IMR-90 (cell line): ENCODE measurements around the gene TNFRSF13B. TPM values are rescaled to one million over a fixed set of nuclear protein-coding genes. Genes with fewer than 3 reads are reported as not detected.

Source experiments
- ATAC-seq: fragments of 200-7000 bp; cut with Tn5 transposase; 2 replicates; pipeline ENCODE4 v1.9.1; 2020; ENCODE audit warnings: low read depth, mild to moderate bottlenecking, moderate library complexity
- BruUV-seq: library from RNA; stranded (reverse); fragments of 400-500 nt; replicated peaks from 2 replicates; lab custom pipeline; 2021; lab: Mats Ljungman, UMichigan
- CTCF ChIA-PET: fragments of 300-600 bp; formaldehyde crosslinking; extraction: SDS; loops from one replicate; lab custom pipeline; 2021; ENCODE audit warnings: antibody characterized with exemption; lab: Yijun Ruan, JAX
- POLR2A ChIA-PET: fragments of 300-600 bp; sonication (Branson Sonifier 250); formaldehyde crosslinking; loops from one replicate; lab custom pipeline; 2022; ENCODE audit warnings: antibody characterized with exemption; ENCODE audit not compliant: unreplicated experiment; lab: Charles Lee
- DNase-seq: peaks from one replicate; pipeline ENCODE4 v3.0.0; 2013
- H2AFZ ChIP-seq: replicated peaks from 2 replicates; pipeline ENCODE3; 2013; ENCODE audit warnings: low read length, mild to moderate bottlenecking; ENCODE audit not compliant: poor library complexity
- H2AK5ac ChIP-seq: 2 replicates; pipeline ENCODE4 v1.6.1; 2013; ENCODE audit warnings: low read depth, low read length, inconsistent platforms
- H2AK9ac ChIP-seq: replicated peaks from 2 replicates; pipeline ENCODE3; 2013; ENCODE audit warnings: mild to moderate bottlenecking, low read depth, low read length, moderate library complexity; ENCODE audit not compliant: poor library complexity
- H2BK120ac ChIP-seq: 2 replicates; pipeline ENCODE4 v1.6.1; 2013; ENCODE audit warnings: low read depth, low read length, inconsistent platforms
- H2BK15ac ChIP-seq: 3 replicates; pipeline ENCODE4 v1.6.1; 2013; ENCODE audit warnings: low read depth, low read length, inconsistent platforms
- H2BK20ac ChIP-seq: 2 replicates; pipeline ENCODE4 v1.6.1; 2013; ENCODE audit warnings: low read depth, mild to moderate bottlenecking, inconsistent platforms, low read length, moderate library complexity
- H2BK5ac ChIP-seq: 2 replicates; pipeline ENCODE4 v1.6.1; 2013; ENCODE audit warnings: mild to moderate bottlenecking, low read depth, low read length, inconsistent platforms; ENCODE audit not compliant: poor library complexity, severe bottlenecking
- H3K14ac ChIP-seq: replicated peaks from 2 replicates; pipeline ENCODE4 v1.6.1; 2013; ENCODE audit warnings: low read depth, low read length, inconsistent platforms
- H3K18ac ChIP-seq: 2 replicates; pipeline ENCODE4 v1.6.1; 2013; ENCODE audit warnings: low read depth, low read length, control low read depth
- H3K23ac ChIP-seq: 2 replicates; pipeline ENCODE4 v1.6.1; 2013; ENCODE audit warnings: low read depth, low read length, inconsistent platforms
- H3K27ac ChIP-seq: 2 replicates; pipeline ENCODE4 v1.5.1; 2013; ENCODE audit warnings: mild to moderate bottlenecking, control low read depth, low read length; ENCODE audit not compliant: insufficient read depth
- H3K27me3 ChIP-seq: 2 replicates; pipeline ENCODE4 v1.6.1; 2013; ENCODE audit warnings: low read length; ENCODE audit not compliant: control insufficient read depth, insufficient read depth
- H3K36me3 ChIP-seq: 2 replicates; pipeline ENCODE4 v1.6.1; 2013; ENCODE audit warnings: low read length, mixed read lengths; ENCODE audit not compliant: control insufficient read depth, insufficient read depth
- H3K4ac ChIP-seq: 2 replicates; pipeline ENCODE4 v1.6.1; 2013; ENCODE audit warnings: low read depth, low read length, inconsistent platforms
- H3K4me1 ChIP-seq: 2 replicates; pipeline ENCODE4 v1.6.1; 2013; ENCODE audit warnings: low read length, mixed read lengths; ENCODE audit not compliant: control insufficient read depth, insufficient read depth
- H3K4me2 ChIP-seq: 2 replicates; pipeline ENCODE4 v1.6.1; 2013; ENCODE audit warnings: low read depth, mild to moderate bottlenecking, control low read depth, low read length, moderate library complexity
- H3K4me3 ChIP-seq: 2 replicates; pipeline ENCODE4 v1.5.1; 2013; ENCODE audit warnings: low read depth, mild to moderate bottlenecking, control low read depth, low read length, moderate library complexity; ENCODE audit not compliant: insufficient read depth
- H3K56ac ChIP-seq: 2 replicates; pipeline ENCODE4 v1.6.1; 2013; ENCODE audit warnings: low read length, inconsistent platforms; ENCODE audit not compliant: insufficient read depth; ENCODE audit errors: extremely low read depth
- H3K79me1 ChIP-seq, 2 experiments: 2 replicates each; pipeline ENCODE4 v1.6.1; 2013; ENCODE audit warnings: low read length in 2 of 2, inconsistent platforms in 1 of 2, low read depth in 1 of 2
- H3K9ac ChIP-seq: 2 replicates; pipeline ENCODE4 v1.6.1; 2013; ENCODE audit warnings: low read depth, low read length, control low read depth
- H3K9me1 ChIP-seq: 2 replicates; pipeline ENCODE4 v1.6.1; 2013; ENCODE audit warnings: low read length, inconsistent platforms; ENCODE audit not compliant: insufficient read depth
- H3K9me3 ChIP-seq: 2 replicates; pipeline ENCODE4 v1.6.1; 2013; ENCODE audit warnings: low read length; ENCODE audit not compliant: control insufficient read depth, insufficient read depth
- H4K20me1 ChIP-seq: 2 replicates; pipeline ENCODE4 v1.6.1; 2013; ENCODE audit warnings: low read length, inconsistent platforms; ENCODE audit not compliant: insufficient read depth
- H4K5ac ChIP-seq: 2 replicates; pipeline ENCODE4 v1.6.1; 2013; ENCODE audit warnings: mild to moderate bottlenecking, low read depth, low read length, control low read depth
- H4K8ac ChIP-seq, 2 experiments: 2 replicates each; pipeline ENCODE4 v1.6.1; 2013; ENCODE audit warnings: low read depth in 2 of 2, low read length in 2 of 2, control low read depth in 1 of 2, inconsistent platforms in 1 of 2
- H4K91ac ChIP-seq: 2 replicates; pipeline ENCODE4 v1.6.1; 2013; ENCODE audit warnings: low read depth, low read length, inconsistent platforms; ENCODE audit not compliant: insufficient read depth
- CEBPB ChIP-seq: IDR thresholded peaks from 2 replicates; pipeline ENCODE4 v1.6.1; 2012; ENCODE audit warnings: low read depth, low read length, improper control_type of control experiment
- CTCF ChIP-seq: conservative IDR thresholded peaks from 2 replicates; pipeline ENCODE4 v1.5.1; 2012; ENCODE audit warnings: mild to moderate bottlenecking, low read depth, low read length, improper control_type of control experiment
- MAZ ChIP-seq: IDR thresholded peaks from 2 replicates; pipeline ENCODE4 v1.6.1; 2012; ENCODE audit warnings: low read depth, mild to moderate bottlenecking, low read length, improper control_type of control experiment, moderate library complexity, borderline replicate concordance
- MXI1 ChIP-seq: IDR thresholded peaks from 2 replicates; pipeline ENCODE4 v1.6.1; 2012; ENCODE audit warnings: low read depth, mild to moderate bottlenecking, low read length, moderate library complexity, borderline replicate concordance
- POLR2A ChIP-seq: IDR thresholded peaks from 2 replicates; pipeline ENCODE4 v1.6.1; 2012; ENCODE audit warnings: mild to moderate bottlenecking, low read depth, low read length
- RAD21 ChIP-seq: IDR thresholded peaks from 2 replicates; pipeline ENCODE4 v1.6.1; 2012; ENCODE audit warnings: low read length, improper control_type of control experiment
- SMC3 ChIP-seq: fragments of 150-350 bp; IDR thresholded peaks from 2 replicates; pipeline ENCODE4 v1.6.1; 2016; ENCODE audit warnings: low read depth, mild to moderate bottlenecking, antibody characterized with exemption, low read length, moderate library complexity
- WGBS, 2 experiments: methylation state at CpG; one replicate each; pipeline versions ENCODE4 v1.1.5 to v1.1.7; 2013; ENCODE audit warnings: missing lambda C conversion rate in 2 of 2; ENCODE audit not compliant: insufficient read length in 1 of 2; ENCODE audit errors: extremely low coverage in 2 of 2; 5-methylcytosine and 5-hydroxymethylcytosine counted together
- dilution Hi-C: fragments of 300-500 bp; cut with HindIII; formaldehyde crosslinking; loops from one replicate; pipeline ENCODE4 v1.14.3; 2018; ENCODE audit warnings: low sequenced_read_pairs; ENCODE audit not compliant: unreplicated experiment
- in situ Hi-C: fragments of 300-500 bp; cut with MboI; formaldehyde crosslinking; loops from 3 replicates; pipeline ENCODE4 v1.14.3; 2019; ENCODE audit warnings: low sequenced_read_pairs, inconsistent platforms, mixed read lengths
- intact Hi-C: fragments of 100-400 bp; cut with micrococcal nuclease; formaldehyde crosslinking; loops from 2 replicates; pipeline ENCODE4 v1.10.0; 2022
- polyA plus RNA-seq, 3 experiments: library from polyadenylated mRNA; depleted of rRNA; stranded (reverse); fragments of >200 nt; gene quantifications; 2 replicates each; pipeline ENCODE4 v1.2.3, GENCODE V29; 2012; ENCODE audit warnings: low replicate concordance in 1 of 3
- total RNA-seq: library from RNA; depleted of rRNA; stranded (reverse); fragments of >200 nt; gene quantifications from 2 replicates; pipeline ENCODE4 v1.2.3, GENCODE V29; 2012

Gene TNFRSF13B
- total and polyA plus RNA-seq, 2 of the 4 experiments (the other 2 are of a cell fraction): not detected

- Histone ChIP-seq H3K4me1 (no peaks in the 10 kb centered on the region), H4K5ac (no peak overlapping the region), H2BK5ac (no peak overlapping the region), H3K36me3 (no peaks in the 10 kb centered on the region), H2AFZ (peak overlapping the region; percentile 71), H3K79me1 (no peaks in the 10 kb centered on the region), H3K9ac (no peak overlapping the region), H3K4me3 (no peak overlapping the region), H3K56ac (no peak overlapping the region), H2AK9ac (peak overlapping the region; percentile 80), H4K91ac (no peak overlapping the region), H3K9me3 (no peaks in the 10 kb centered on the region), H3K9me1 (0 out of 2 replicates have a peak, but pooled peaks cover 2% of the 10 kb centered on the region), H3K27ac (no peak overlapping the region), H3K18ac (no peak overlapping the region), H4K8ac (no peak overlapping the region), H2AK5ac (no peak overlapping the region), H4K20me1 (no peaks in the 10 kb centered on the region; the same call in 1 of the 2 replicates), H2BK20ac (no peak overlapping the region), H3K14ac (no peak overlapping the region), H2BK120ac (no peak overlapping the region), H2BK15ac (no peak overlapping the region), H3K27me3 (peaks cover 16% of the 10 kb centered on the region), H3K23ac (no peak overlapping the region), H3K4me2 (no peak overlapping the region), H3K4ac (no peak overlapping the region)
- WGBS, 2 experiments: 69% methylated on average over 3 of the region's 22 CpGs; no CpG with 5 or more reads in 1 of the 2 experiments
- DNase-seq (peak; percentile 42), ATAC-seq (peak; percentile 99)
- TF ChIP-seq CTCF: peak; percentile 94
- no peak for TF ChIP-seq CEBPB
- TF ChIP-seq MAZ: peak; percentile 41; the same call in 1 of the 2 replicates
- TF ChIP-seq RAD21: peak; percentile 97
- TF ChIP-seq SMC3: peak; percentile 88
- TF ChIP-seq MXI1: no peak
- TF ChIP-seq POLR2A: no peak
- dilution Hi-C loops: no loop called here
- ChIA-PET POLR2A (no interaction called here), CTCF (no interaction called here)
- intact Hi-C loops: loop anchor here (5.0 to 10.0 kb wide), 3 partner anchors 103 to 640 kb away; no protein-coding TSS in a partner anchor
- in situ Hi-C loops: loop anchor here (25.0 kb wide), 1 partner anchor 635 kb away; no protein-coding TSS in a partner anchor
- BruUV-seq: no TSS peak
Measured at GRCh38 chr17:17001874-17002520, 30.1 kb upstream of the TNFRSF13B start.
